ENCODE results near the gene ERBB2. TPM values are rescaled to one million over a fixed set of nuclear protein-coding genes. Genes with fewer than 3 reads are reported as not detected.

ERBB2 gene
- total and polyA plus RNA-seq, 2 of the 8 experiments (the other 6 are each of a cell fraction or from before 2014, with no cell fraction given): 183 to 394 TPM

GRCh38 chr17:39732586-39732985 lies 32.7 kb downstream of the ERBB2 start:
- CTCF ChIA-PET (ENCODE audit: partially characterized antibody): interaction anchor here (0.6 to 5.3 kb wide), 8 partner anchors 21 to 800 kb away, joined by 3 to 50 read pairs (median 3); no protein-coding TSS in a partner anchor
- TF ChIP-seq SIN3A (conservative IDR thresholded peaks at IDR 0.05 in 1 of 2, IDR thresholded peaks at IDR 0.05 in 1 of 2; ENCODE audit: low read depth in 1 of 2, low read length in 2 of 2) (no peak), SIRT6 (IDR thresholded peaks at IDR 0.05; ENCODE audit: low read length) (no peak), CTBP2 (IDR thresholded peaks at IDR 0.05; ENCODE audit: borderline replicate concordance, insufficient read depth, insufficient read length, low read length) (no peak), POLR2A (IDR thresholded peaks at IDR 0.05; ENCODE audit: control extremely low read depth in 1 of 2, low read depth in 2 of 2, low read length in 2 of 2) (no peak), CTCF (IDR thresholded peaks at IDR 0.05; ENCODE audit: control extremely low read depth in 1 of 3, insufficient read depth in 1 of 3, low read depth in 1 of 3, low read length in 3 of 3) (no peak), JUND (IDR thresholded peaks at IDR 0.05; ENCODE audit: low read length) (no peak), ASH2L (IDR thresholded peaks at IDR 0.05; ENCODE audit: low read length) (no peak), EZH2 (IDR thresholded peaks at IDR 0.05; ENCODE audit: low read depth, low read length, severe bottlenecking) (no peak), RFX5 (IDR thresholded peaks at IDR 0.05; ENCODE audit: borderline replicate concordance, low read depth, low read length) (no peak), MAFK (IDR thresholded peaks at IDR 0.05; ENCODE audit: low read depth, low read length) (no peak), GABPA (IDR thresholded peaks at IDR 0.05; ENCODE audit: borderline replicate concordance, insufficient read depth, low read length) (no peak)

More at GRCh38 chr17:39732586-39732985, 32.7 kb downstream of the ERBB2 start:
- no peak overlapping the region for H3K4ac ChIP-seq (replicated peaks; ENCODE audit: insufficient read length, low read depth, low read length)
- H3K23ac ChIP-seq (ENCODE audit: insufficient read length): no peak overlapping the region
- H3K4me3 ChIP-seq (ENCODE audit: extremely low read depth in 1 of 4, insufficient read depth in 2 of 4, low read depth in 3 of 4, low read length in 4 of 4): no peak overlapping the region
- H3K79me2 ChIP-seq (ENCODE audit: control insufficient read depth in 1 of 2, insufficient read depth in 2 of 2, low read length in 2 of 2): no peaks in the 10 kb centered on the region
- no peak overlapping the region for H4K5ac ChIP-seq (ENCODE audit: insufficient read length, low read depth, low read length)
- POLR2A ChIA-PET (ENCODE audit: partially characterized antibody): interaction anchor here (0.7 to 5.4 kb wide), 4 partner anchors 9 to 305 kb away, joined by 3 to 54 read pairs (median 4); partner anchors contain the start of gene PGAP3
- DNase-seq (ENCODE audit: low read depth in 1 of 2, low spot score in 2 of 2) (no peak), FAIRE-seq (no peak)
- no peak overlapping the region for H4K8ac ChIP-seq (ENCODE audit: extremely low read depth, insufficient read depth, low read length)
- H3K27ac ChIP-seq (ENCODE audit: low read depth, low read length): no peak overlapping the region
- peaks cover 0 to 11% (median 8%) of the 10 kb centered on the region in 4 experiments; a peak in 6 of 8 replicates for H3K36me3 ChIP-seq (ENCODE audit: control insufficient read depth in 2 of 4, insufficient read depth in 4 of 4, low read length in 3 of 4)
- no peak overlapping the region for H2AFZ ChIP-seq (ENCODE audit: low read length)
- no peak overlapping the region for H2BK120ac ChIP-seq (replicated peaks; ENCODE audit: low read depth, low read length)
- peaks cover 5% of the 10 kb centered on the region; the same call in 1 of the 2 replicates for H3K23me2 ChIP-seq (ENCODE audit: low read depth, low read length)
- peaks cover 3 to 4% of the 10 kb centered on the region in 2 experiments for H4K20me1 ChIP-seq (replicated peaks in 1 of 2; ENCODE audit: control insufficient read depth in 1 of 2, insufficient read depth in 2 of 2, low read length in 2 of 2)
- no peak overlapping the region for H2AK5ac ChIP-seq (ENCODE audit: low read depth, low read length)
- no peak overlapping the region for H3K14ac ChIP-seq (ENCODE audit: insufficient read length)
- no peak overlapping the region for H2BK12ac ChIP-seq (ENCODE audit: low read depth, low read length)
- H3K27me3 ChIP-seq (replicated peaks in 1 of 4; ENCODE audit: control insufficient read depth in 3 of 4, extremely low read depth in 1 of 4, insufficient read depth in 3 of 4, low read length in 3 of 4): no peaks in the 10 kb centered on the region
- no peak overlapping the region for H2BK15ac ChIP-seq (ENCODE audit: low read length)
- H3K9ac ChIP-seq (replicated peaks in 1 of 4; ENCODE audit: extremely low read depth in 1 of 4, low read depth in 3 of 4, low read length in 3 of 4): no peak overlapping the region
- no peak overlapping the region for H3K56ac ChIP-seq (replicated peaks; ENCODE audit: insufficient read length, low read depth, low read length)
- H4K91ac ChIP-seq (replicated peaks; ENCODE audit: insufficient read length, low read length): no peak overlapping the region
- no peak overlapping the region for H2BK20ac ChIP-seq (ENCODE audit: low read length)
- no peaks in the 10 kb centered on the region for H3K9me3 ChIP-seq (ENCODE audit: insufficient read depth in 2 of 2, low read depth in 1 of 2, low read length in 1 of 2)
- H3K79me1 ChIP-seq (ENCODE audit: low read depth, low read length): no peaks in the 10 kb centered on the region
- 93% methylated on average over 3 of the region's 3 CpGs; no CpG with 5 or more reads in 1 of the 2 experiments for WGBS, 2 experiments (ENCODE audit: extremely low coverage in 1 of 2, insufficient coverage in 1 of 2, insufficient read length in 1 of 2, insufficient replicate concordance in 2 of 2, low coverage in 1 of 2, low lambda C conversion rate in 2 of 2, missing lambda C conversion rate in 1 of 2)
- no peak overlapping the region for H3K18ac ChIP-seq (ENCODE audit: extremely low read depth, low read length)
- no peak overlapping the region for H2BK5ac ChIP-seq (ENCODE audit: low read depth, low read length)
- H3K4me1 ChIP-seq (replicated peaks in 1 of 4; ENCODE audit: control insufficient read depth in 3 of 4, insufficient read depth in 4 of 4, low read length in 3 of 4): peaks cover 0 to 11% (median 3%) of the 10 kb centered on the region in 4 experiments; a peak in 6 of 7 replicates
- no peak overlapping the region for H3K4me2 ChIP-seq (ENCODE audit: insufficient read depth in 1 of 2, low read depth in 2 of 2, low read length in 2 of 2)
